Measurements from ENCODE around the gene TPSAB1. TPM values are rescaled to one million over a fixed set of nuclear protein-coding genes. Genes with fewer than 3 reads are reported as not detected.

Gene TPSAB1
- total RNA-seq, 1 donor from 2014 or later: not detected

GRCh38 chr16:1218930-1219611 lies 21.4 kb upstream of the TPSAB1 start:
- no peaks in the 10 kb centered on the region for H3K9me3 ChIP-seq (ENCODE audit: insufficient read depth, low read depth, low read length)
- no peak for DNase-seq (ENCODE audit: low read depth)
- H3K4me2 ChIP-seq (ENCODE audit: low read length): no peak overlapping the region
- no peak overlapping the region for H2AFZ ChIP-seq (ENCODE audit: low read depth, low read length)
- H3K36me3 ChIP-seq (ENCODE audit: insufficient read depth, low read length): no peaks in the 10 kb centered on the region
- no peak overlapping the region for H3K4me3 Mint-ChIP-seq (ENCODE audit: unreplicated experiment)
- H3K4me1 Mint-ChIP-seq (ENCODE audit: low read depth, unreplicated experiment): no peaks in the 10 kb centered on the region
- TF ChIP-seq CTCF (IDR thresholded peaks at IDR 0.05; ENCODE audit: insufficient read depth, low read depth, low read length) (no peak), EZH2 (IDR thresholded peaks at IDR 0.05; ENCODE audit: insufficient read depth, low read length) (no peak)
- no peak for FAIRE-seq
- peaks cover 9% of the 10 kb centered on the region for H3K27me3 Mint-ChIP-seq (ENCODE audit: low read depth, unreplicated experiment)
- no peaks in the 10 kb centered on the region for H3K79me2 ChIP-seq (ENCODE audit: insufficient read depth, low read length)
- no peaks in the 10 kb centered on the region for H3K4me1 ChIP-seq (ENCODE audit: insufficient read depth, low read length)
- no peak overlapping the region for H3K27ac Mint-ChIP-seq (ENCODE audit: unreplicated experiment)
- no peak overlapping the region for H3K4me3 ChIP-seq (ENCODE audit: insufficient read depth, low read depth, low read length)
- H3K27me3 ChIP-seq (ENCODE audit: insufficient read depth, low read length): no peaks in the 10 kb centered on the region
- no peak overlapping the region for H3K9ac ChIP-seq (ENCODE audit: low read length)
- no peaks in the 10 kb centered on the region for H4K20me1 ChIP-seq (ENCODE audit: insufficient read depth, low read length)
- no peaks in the 10 kb centered on the region for H3K9me3 Mint-ChIP-seq (ENCODE audit: unreplicated experiment)
- peaks cover 4% of the 10 kb centered on the region for H3K36me3 Mint-ChIP-seq (ENCODE audit: low read depth, unreplicated experiment)
- no peak overlapping the region for H3K27ac ChIP-seq (ENCODE audit: low read depth, low read length)

GRCh38 chr16:1220098-1220728 lies 20.3 kb upstream of the TPSAB1 start:
- Histone ChIP-seq H3K27me3 (ENCODE audit: insufficient read depth, low read length) (no peaks in the 10 kb centered on the region), H3K9me3 (ENCODE audit: insufficient read depth, low read depth, low read length) (no peaks in the 10 kb centered on the region), H3K4me2 (ENCODE audit: low read length) (no peak overlapping the region), H2AFZ (ENCODE audit: low read depth, low read length) (no peak overlapping the region), H3K27ac (ENCODE audit: low read depth, low read length) (no peak overlapping the region), H4K20me1 (ENCODE audit: insufficient read depth, low read length) (no peaks in the 10 kb centered on the region), H3K4me3 (ENCODE audit: insufficient read depth, low read depth, low read length) (no peak overlapping the region), H3K9ac (ENCODE audit: low read length) (no peak overlapping the region), H3K36me3 (ENCODE audit: insufficient read depth, low read length) (no peaks in the 10 kb centered on the region), H3K4me1 (ENCODE audit: insufficient read depth, low read length) (no peaks in the 10 kb centered on the region), H3K79me2 (ENCODE audit: insufficient read depth, low read length) (no peaks in the 10 kb centered on the region)
- DNase-seq (ENCODE audit: low read depth): no peak
- no peak for TF ChIP-seq EZH2 (IDR thresholded peaks at IDR 0.05; ENCODE audit: insufficient read depth, low read length)
- no peak for TF ChIP-seq CTCF (IDR thresholded peaks at IDR 0.05; ENCODE audit: insufficient read depth, low read depth, low read length)
- Mint-ChIP-seq H3K4me1 (ENCODE audit: low read depth, unreplicated experiment) (no peaks in the 10 kb centered on the region), H3K36me3 (ENCODE audit: low read depth, unreplicated experiment) (peaks cover 4% of the 10 kb centered on the region), H3K27me3 (ENCODE audit: low read depth, unreplicated experiment) (peaks cover 9% of the 10 kb centered on the region), H3K27ac (ENCODE audit: unreplicated experiment) (no peak overlapping the region), H3K9me3 (ENCODE audit: unreplicated experiment) (no peaks in the 10 kb centered on the region), H3K4me3 (ENCODE audit: unreplicated experiment) (no peak overlapping the region)
- FAIRE-seq: no peak
